ENCODE measurements around the gene MAGEB10.

DNA sequence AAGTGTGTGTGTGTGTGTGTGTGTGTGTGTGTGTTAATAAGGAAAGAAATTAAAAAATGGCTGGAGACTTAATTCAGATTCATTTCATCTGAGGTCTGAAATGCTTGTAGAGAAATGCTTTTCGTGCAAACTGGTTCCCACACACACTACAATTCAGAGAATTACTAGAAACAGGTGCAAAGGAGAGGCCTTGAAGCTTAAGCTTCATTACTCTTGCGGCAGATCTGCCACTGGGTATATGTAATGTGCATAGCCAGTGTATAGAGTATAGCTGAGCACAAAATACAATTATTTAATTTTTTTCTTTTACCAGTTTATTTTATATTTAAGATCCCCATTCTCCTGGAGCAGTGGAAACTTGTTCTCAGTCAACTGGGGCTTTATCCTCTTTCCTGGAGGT, 31.8 kb upstream of the MAGEB10 start:
- TF ChIP-seq, protein P1, sequence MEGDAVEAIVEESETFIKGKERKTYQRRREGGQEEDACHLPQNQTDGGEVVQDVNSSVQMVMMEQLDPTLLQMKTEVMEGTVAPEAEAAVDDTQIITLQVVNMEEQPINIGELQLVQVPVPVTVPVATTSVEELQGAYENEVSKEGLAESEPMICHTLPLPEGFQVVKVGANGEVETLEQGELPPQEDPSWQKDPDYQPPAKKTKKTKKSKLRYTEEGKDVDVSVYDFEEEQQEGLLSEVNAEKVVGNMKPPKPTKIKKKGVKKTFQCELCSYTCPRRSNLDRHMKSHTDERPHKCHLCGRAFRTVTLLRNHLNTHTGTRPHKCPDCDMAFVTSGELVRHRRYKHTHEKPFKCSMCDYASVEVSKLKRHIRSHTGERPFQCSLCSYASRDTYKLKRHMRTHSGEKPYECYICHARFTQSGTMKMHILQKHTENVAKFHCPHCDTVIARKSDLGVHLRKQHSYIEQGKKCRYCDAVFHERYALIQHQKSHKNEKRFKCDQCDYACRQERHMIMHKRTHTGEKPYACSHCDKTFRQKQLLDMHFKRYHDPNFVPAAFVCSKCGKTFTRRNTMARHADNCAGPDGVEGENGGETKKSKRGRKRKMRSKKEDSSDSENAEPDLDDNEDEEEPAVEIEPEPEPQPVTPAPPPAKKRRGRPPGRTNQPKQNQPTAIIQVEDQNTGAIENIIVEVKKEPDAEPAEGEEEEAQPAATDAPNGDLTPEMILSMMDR (optimal IDR thresholded peaks at IDR 0.05 in 1 of 3, IDR thresholded peaks at IDR 0.05 in 1 of 3, conservative IDR thresholded peaks at IDR 0.05 in 1 of 3; ENCODE audit: extremely low read depth in 1 of 3, insufficient read depth in 2 of 3, low read length in 3 of 3), result no peak
- no peak for TF ChIP-seq EZH2 (IDR thresholded peaks at IDR 0.05; ENCODE audit: low read length)

Measured in keratinocyte (primary cell).